Fibroblast of peridontal ligament (primary cell): Measurements from ENCODE around the gene GDF10.

ENCODE experiments used
- DNase-seq: peaks from one replicate; pipeline ENCODE4 v3.0.0-alpha.2; 2010; ENCODE audit errors: extremely low read depth

Gene GDF10

DNA sequence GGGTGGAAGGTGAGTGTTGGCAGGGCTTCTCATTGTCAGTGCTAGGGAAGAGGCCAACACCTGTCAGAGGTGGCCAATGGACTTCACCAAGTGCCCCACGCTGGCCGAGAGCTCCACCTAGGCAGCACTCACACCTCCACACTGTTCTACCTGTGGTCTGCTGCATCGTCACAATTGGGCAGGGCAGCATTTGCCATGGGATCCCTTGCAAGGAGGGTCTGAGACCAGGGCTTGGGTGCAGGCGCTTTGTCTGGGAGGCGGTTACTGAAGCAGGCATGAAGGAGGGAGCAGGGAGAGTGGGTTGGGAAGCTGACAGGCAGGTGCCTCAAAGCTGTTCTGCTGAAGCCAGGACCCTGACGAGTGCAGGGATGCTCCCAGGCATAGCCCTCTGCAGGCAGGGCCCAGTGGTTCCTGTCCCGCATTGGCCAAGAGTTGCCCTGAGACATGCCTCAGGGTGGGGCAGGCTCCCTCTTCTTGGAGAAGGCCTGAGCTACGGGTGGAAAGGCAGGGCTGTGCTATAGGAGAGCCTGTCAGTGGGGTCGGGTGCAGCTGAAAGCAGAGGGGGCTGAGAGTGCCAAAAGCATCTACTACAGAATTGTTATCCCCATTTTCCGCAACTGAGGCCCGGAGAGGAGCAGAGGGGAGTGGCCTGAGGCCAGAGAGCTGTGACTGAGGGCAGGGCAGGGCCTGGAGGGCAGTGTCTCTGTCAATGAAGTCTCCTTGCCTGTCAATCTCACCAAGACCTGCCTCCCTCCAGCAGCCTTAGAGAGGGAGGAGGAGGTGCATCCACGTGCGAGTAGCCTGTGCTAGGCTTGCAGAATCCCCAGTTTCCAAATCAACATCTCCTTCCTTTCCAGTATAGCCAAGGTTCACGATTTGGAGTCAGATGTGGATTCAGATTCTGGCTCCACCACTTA lies 52.2 kb downstream of the GDF10 start:
- no peak for DNase-seq

DNA sequence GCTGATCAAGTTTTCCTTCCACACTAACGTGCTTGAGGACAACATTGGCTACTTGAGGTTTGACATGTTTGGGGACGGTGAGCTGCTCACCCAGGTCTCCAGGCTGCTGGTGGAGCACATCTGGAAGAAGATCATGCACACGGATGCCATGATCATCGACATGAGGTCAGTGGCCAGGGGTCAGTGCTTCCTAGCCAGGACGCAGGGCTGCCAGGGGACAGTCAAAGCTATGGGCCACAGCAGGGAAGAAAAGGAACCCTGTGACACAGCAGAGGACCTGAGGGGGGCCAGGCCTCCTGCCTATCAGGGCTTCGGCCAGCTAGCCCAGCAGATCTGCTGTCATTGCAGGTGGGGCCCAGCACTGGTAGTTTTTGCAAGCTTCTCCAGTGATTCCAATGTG lies 53.4 kb downstream of the GDF10 start:
- DNase-seq, result no peak

DNA sequence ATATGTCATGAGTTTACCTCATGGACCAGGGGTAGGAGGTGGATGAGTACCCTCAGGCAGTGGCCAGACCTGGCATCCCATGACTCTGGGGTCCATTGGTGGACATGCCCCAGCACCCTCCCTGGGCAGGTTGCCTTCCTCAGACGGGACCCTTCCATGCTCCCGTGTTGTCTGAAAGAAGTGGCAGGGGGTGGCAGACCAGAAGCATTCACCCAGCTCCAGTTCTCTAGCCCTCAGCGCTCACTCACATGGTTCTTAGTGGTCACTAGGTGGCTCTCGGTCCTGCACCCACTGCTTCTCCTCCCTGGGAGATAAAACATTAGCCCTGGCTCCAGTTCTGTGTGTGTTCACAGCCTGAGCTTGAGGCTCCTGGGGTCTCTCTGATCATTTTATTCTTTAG lies 54.2 kb downstream of the GDF10 start:
- DNase-seq, result peak; percentile 11

DNA sequence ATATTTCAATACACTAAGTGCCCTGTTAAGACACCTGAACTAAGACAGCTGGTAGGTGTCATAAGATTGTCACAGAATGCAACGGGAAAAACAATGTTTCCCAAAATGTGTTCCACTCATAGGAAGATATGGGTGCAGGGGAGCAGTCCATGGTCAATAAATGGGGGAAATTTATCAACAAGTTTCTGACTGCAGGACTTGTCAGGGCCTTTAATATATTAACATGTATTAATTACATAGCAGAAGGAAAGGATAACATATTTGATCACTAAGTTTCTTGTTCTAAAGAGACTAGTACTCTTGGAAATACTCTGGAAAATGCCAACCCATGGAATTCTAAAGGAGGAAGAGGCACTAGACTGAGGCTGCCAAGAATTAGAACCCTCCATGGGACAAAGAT lies 54.9 kb downstream of the GDF10 start:
- DNase-seq, result no peak

DNA sequence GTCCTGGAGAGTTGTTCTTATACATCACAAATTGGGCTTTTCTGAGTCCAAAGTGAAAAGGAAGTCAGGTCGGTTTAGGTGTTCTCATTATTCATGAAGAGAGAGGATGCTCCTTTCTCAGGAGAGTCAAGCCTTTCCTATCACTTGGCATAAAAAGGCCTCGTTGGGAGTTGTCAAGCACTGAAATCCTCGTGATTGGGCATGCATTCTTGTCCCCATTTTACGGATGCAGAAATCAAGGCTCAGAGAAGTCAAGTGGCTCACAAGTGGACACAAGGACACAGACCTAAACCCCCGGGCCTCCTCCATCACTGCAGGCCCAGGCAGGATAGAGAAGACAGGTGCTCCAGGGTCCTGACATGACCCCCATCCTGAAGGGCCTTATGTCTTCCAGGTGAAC lies 56.7 kb downstream of the GDF10 start:
- DNase-seq, result no peak

DNA sequence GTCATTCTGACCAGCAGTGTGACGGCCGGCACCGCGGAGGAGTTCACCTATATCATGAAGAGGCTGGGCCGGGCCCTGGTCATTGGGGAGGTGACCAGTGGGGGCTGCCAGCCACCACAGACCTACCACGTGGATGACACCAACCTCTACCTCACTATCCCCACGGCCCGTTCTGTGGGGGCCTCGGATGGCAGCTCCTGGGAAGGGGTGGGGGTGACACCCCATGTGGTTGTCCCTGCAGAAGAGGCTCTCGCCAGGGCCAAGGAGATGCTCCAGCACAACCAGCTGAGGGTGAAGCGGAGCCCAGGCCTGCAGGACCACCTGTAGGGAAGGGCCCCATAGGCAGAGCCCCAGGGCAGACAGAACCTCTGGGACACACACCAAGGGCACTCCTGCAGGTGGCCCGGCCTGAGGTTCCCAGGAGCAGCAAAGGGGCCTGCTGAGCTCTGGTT lies 57.2 kb downstream of the GDF10 start:
- no peak for DNase-seq

DNA sequence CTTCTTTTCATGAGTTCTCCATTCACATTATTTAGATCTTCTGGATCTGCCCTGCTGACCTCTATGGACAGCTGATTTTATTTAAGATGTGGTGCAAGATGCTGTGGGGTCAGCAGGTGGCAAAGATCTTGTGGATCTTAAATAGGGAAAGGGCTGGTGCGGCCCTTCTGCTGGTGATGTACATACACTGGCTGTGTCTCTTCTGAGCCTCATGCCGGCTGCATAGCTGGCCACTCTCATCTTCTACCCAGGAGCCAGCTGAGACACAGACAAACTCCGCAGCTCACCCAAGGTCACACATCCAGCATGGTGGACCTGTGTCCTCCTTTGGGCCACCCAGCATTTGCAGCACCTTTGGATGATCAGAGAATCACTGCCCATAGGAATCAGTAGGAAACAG lies 57.9 kb downstream of the GDF10 start:
- no peak for DNase-seq

DNA sequence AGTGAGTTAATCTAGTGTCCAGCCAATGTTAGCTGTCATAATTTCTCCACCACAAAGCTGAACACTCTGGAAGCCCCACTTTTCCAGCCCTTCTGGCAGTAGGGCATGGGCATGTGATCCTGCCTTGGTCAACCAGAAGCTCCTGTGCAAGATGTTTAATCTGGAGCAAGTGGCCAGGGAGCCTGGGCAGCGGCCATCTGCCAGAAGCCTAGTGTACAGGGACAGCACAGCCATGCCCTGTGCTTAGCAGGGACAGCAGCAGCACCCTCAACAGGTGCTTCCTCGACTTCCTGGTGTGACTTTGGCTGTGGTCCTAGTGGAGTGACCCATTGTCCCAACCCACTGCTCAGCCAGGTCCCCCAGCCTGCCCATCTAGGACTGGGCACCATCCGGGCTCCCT lies 58.5 kb downstream of the GDF10 start:
- no peak for DNase-seq

DNA sequence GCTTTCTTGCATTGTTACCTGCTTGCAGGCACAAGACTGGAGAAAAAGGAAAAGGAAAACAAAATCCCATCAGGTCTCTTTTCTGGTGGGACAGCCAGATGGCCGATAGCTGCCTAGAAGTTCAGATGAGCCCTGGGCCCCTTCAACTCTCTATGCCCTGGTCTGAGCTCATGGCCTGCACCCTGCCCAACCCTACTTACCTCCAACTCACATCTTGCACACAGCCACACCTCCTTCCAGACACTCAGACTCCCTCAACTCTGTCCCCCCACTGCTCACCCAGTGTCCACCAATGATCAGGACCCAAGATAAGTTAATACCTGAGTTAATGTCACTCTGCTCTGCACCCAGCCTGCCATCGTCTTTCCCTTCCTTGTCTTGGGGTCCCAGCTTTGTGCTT lies 59.1 kb downstream of the GDF10 start:
- no peak for DNase-seq

DNA sequence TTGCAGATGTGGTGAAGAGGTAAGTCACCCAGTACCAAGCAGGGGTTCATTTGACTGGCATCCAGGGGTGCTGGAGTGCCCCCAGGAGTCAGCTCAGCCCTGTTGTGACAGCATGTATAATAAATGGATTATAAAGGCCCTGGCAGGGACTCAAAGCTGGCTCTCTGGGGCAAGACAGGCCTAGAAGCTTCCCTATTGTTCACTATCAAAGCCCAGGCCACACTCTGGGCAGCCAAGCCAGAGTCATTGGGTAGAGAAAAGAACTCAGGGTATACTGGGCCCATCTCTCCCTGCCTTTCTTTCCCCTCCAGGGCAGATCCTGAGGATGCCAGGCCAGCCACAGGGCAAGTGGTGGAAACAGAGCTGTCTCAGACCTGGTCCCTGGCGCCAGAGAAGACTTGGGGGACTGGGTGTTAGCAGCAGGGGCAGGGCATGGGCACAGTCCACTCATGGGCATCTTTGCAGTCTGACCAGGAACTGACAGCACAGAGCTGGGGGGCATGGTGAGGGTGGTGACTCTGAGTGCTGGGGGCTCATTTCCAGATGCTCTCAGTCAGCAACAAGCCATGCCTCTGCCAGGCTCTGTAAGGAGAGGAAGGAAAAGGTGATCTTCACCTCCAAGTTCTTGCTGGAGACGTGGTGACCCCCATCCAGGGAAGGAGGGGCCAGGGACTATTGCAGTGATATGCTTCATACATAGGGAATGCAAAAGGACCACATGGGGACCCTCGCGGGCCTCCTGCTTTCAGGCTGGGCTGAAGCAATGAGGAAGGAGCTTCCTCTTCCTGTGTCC lies 59.8 kb downstream of the GDF10 start:
- no peak for DNase-seq

DNA sequence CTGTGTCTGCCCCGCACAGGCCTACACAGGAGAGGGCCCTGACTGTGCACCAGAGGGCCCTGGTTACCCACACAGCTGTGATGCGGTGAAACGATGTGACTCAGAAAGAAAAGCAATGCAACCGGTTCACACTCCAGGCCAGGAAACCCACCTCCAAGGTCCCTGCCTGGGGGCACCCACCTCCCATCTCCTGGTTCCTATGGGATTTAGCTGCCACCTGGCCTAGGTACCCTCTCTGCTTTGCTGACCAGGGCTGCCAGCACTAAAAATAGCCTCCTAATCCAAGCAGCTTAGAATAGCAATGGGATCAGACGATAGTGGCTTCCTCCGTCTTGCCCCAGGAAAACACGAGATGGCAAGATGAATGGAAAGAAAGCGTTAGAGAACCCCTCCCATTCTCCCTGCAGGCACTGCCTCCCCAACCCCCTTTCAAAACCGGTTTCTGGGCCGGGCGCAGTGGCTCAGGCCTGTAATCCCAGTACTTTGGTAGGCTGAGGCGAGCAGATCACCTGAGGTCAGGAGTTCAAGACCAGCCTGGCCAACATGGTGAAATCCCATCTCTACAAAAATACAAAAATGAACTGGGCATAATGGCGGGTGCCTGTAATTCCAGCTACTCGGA lies 60.5 kb downstream of the GDF10 start:
- DNase-seq, result no peak

DNA sequence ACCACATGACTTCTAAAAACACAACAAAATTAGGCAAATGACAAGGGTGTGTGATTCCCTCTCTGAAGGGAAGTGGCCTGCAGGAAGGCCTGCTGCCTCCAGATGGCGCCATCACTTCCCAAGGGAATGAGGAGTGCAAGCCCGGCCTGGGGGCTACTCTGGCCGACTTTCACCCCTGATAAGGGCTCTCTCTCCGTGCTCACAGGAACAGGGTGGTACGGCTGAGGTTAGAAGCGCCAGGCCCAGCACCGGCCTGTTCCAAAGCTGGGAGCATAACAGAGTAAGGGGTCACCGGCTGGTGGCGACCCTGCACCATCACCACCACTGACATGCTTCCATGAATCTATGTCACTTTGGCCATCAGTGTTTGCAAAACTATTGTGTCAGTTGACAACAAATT lies 61.3 kb downstream of the GDF10 start:
- peak; percentile 19 for DNase-seq

DNA sequence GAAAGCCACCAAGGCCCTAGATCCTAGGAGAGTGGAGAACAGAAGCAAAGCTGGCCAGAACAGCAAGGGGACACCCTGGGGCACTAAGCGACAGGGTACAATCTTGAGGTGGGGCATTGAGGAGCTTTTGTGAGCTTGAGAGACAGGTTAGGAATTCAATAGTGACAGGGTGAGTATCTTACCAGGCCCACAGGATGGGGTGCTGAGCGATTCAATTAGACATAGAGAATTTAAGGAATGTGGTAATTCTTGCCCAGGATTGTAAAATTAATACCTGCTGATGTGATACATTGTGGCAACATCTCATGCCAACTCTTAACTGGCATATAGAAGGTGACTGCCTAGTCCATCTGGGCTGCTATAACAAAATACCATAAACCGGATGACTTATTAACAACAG lies 62.2 kb downstream of the GDF10 start:
- no peak for DNase-seq
